Type B pancreatic cell (in vitro differentiated cells): Measurements from ENCODE around the gene FIGLA. TPM values are rescaled to one million over a fixed set of nuclear protein-coding genes. Genes with fewer than 3 reads are reported as not detected.

Experiments
- DNase-seq: peaks from one replicate; pipeline ENCODE4 v3.0.0; 2021; ENCODE audit warnings: mixed read lengths; ENCODE audit not compliant: unreplicated experiment; ENCODE audit errors: extremely low spot score
- H3K27ac Mint-ChIP-seq: 2 replicates; pipeline ENCODE4 v1.8.0; 2021; ENCODE audit warnings: mild to moderate bottlenecking, mixed read lengths
- H3K27me3 Mint-ChIP-seq: 2 replicates; pipeline ENCODE4 v1.8.0; 2021; ENCODE audit warnings: mixed read lengths
- H3K36me3 Mint-ChIP-seq: 2 replicates; pipeline ENCODE4 v1.8.0; 2021; ENCODE audit warnings: mixed read lengths
- H3K4me1 Mint-ChIP-seq: one replicate; pipeline ENCODE4 v1.8.0; 2021; ENCODE audit warnings: mixed read lengths; ENCODE audit not compliant: unreplicated experiment
- H3K4me3 Mint-ChIP-seq: 2 replicates; pipeline ENCODE4 v1.8.0; 2021; ENCODE audit warnings: mild to moderate bottlenecking, mixed read lengths
- H3K9me3 Mint-ChIP-seq: 2 replicates; pipeline ENCODE4 v1.8.0; 2021; ENCODE audit warnings: mixed read lengths
- total RNA-seq: library from RNA; stranded (reverse); gene quantifications from 2 replicates; pipeline ENCODE4 v1.2.1, GENCODE V29; 2021; ENCODE audit warnings: low replicate concordance
- TF ChIP-seq, protein P1 (sequence below): fragments of 200-600 bp; sonication (generic); conservative IDR thresholded peaks from 2 replicates; pipeline ENCODE4 v1.5.0; 2021; ENCODE audit warnings: antibody characterized with exemption, mild to moderate bottlenecking

FIGLA gene
- total RNA-seq, 1 donor from 2014 or later: not detected

GRCh38 chr2:70778676-70779075 lies 11.8 kb downstream of the FIGLA start:
- Mint-ChIP-seq H3K4me3 (no peak overlapping the region), H3K27ac (no peak overlapping the region), H3K4me1 (no peaks in the 10 kb centered on the region), H3K27me3 (peaks cover 78% of the 10 kb centered on the region), H3K9me3 (no peaks in the 10 kb centered on the region), H3K36me3 (no peaks in the 10 kb centered on the region)
- TF ChIP-seq, protein P1, sequence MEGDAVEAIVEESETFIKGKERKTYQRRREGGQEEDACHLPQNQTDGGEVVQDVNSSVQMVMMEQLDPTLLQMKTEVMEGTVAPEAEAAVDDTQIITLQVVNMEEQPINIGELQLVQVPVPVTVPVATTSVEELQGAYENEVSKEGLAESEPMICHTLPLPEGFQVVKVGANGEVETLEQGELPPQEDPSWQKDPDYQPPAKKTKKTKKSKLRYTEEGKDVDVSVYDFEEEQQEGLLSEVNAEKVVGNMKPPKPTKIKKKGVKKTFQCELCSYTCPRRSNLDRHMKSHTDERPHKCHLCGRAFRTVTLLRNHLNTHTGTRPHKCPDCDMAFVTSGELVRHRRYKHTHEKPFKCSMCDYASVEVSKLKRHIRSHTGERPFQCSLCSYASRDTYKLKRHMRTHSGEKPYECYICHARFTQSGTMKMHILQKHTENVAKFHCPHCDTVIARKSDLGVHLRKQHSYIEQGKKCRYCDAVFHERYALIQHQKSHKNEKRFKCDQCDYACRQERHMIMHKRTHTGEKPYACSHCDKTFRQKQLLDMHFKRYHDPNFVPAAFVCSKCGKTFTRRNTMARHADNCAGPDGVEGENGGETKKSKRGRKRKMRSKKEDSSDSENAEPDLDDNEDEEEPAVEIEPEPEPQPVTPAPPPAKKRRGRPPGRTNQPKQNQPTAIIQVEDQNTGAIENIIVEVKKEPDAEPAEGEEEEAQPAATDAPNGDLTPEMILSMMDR: no peak
- no peak for DNase-seq

DNA sequence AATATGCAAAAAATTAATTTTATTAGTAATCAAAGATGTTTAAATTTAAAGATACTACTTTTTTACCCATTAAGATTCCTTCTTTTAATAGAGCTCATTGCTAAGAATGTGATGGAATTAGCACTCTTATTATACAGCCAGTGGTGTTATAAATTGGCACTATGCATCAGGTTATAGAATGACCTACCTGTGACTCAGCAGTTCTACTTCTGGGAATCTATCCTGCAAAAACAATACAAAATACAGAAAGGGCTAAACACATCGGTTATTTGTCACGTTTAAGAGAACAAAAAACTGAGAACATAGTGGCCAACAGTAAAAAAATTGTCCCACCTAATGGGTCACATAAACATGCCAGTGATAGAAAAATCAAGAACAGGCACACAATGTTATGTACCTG lies 13.0 kb downstream of the FIGLA start:
- peaks cover 86% of the 10 kb centered on the region for H3K27me3 Mint-ChIP-seq
- TF ChIP-seq, protein P1: no peak
- no peak overlapping the region for H3K27ac Mint-ChIP-seq
- DNase-seq: no peak
- H3K9me3 Mint-ChIP-seq: no peaks in the 10 kb centered on the region
- no peak overlapping the region for H3K4me3 Mint-ChIP-seq
- H3K36me3 Mint-ChIP-seq: no peaks in the 10 kb centered on the region
- H3K4me1 Mint-ChIP-seq: no peaks in the 10 kb centered on the region

DNA sequence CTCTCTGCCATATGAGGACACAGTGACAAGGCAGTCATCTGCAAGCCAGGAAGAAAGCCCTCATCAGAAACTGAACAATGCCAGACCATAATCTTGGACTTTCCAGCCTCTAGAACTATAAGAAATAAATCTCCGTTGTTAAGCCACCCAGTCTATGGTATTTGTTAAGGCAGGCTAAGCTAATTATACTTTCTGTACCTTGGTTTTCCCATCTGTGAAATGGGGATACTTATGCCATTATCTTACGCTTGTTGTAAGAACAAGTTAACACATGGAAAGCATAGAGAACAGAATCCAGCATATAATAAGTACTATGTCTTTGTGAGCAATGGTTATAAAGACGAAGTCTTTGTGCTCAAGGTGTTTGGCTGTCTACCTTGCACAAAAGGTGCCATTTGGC lies 14.2 kb downstream of the FIGLA start:
- H3K36me3 Mint-ChIP-seq: no peaks in the 10 kb centered on the region
- no peaks in the 10 kb centered on the region for H3K4me1 Mint-ChIP-seq
- H3K27me3 Mint-ChIP-seq: peaks cover 89% of the 10 kb centered on the region
- no peaks in the 10 kb centered on the region for H3K9me3 Mint-ChIP-seq
- H3K4me3 Mint-ChIP-seq: no peak overlapping the region
- DNase-seq: no peak
- H3K27ac Mint-ChIP-seq: no peak overlapping the region
- TF ChIP-seq, protein P1: no peak

- no peak overlapping the region for H3K4me3 Mint-ChIP-seq
- TF ChIP-seq, protein P1: no peak
- H3K27me3 Mint-ChIP-seq: peaks cover 89% of the 10 kb centered on the region
- no peaks in the 10 kb centered on the region for H3K9me3 Mint-ChIP-seq
- no peaks in the 10 kb centered on the region for H3K4me1 Mint-ChIP-seq
- no peak for DNase-seq
- H3K36me3 Mint-ChIP-seq: no peaks in the 10 kb centered on the region
- H3K27ac Mint-ChIP-seq: no peak overlapping the region
Observed at GRCh38 chr2:70775141-70775540, 15.3 kb downstream of the FIGLA start.

GRCh38 chr2:70772486-70773155 lies 17.8 kb downstream of the FIGLA start:
- Mint-ChIP-seq H3K9me3 (no peaks in the 10 kb centered on the region), H3K36me3 (no peaks in the 10 kb centered on the region), H3K27me3 (peaks cover 89% of the 10 kb centered on the region), H3K4me3 (no peak overlapping the region), H3K4me1 (no peaks in the 10 kb centered on the region), H3K27ac (no peak overlapping the region)
- no peak for DNase-seq
- TF ChIP-seq, protein P1: no peak
